Stimulated activated effector memory CD8-positive, alpha-beta T cell treated with anti-CD3 and anti-CD28 coated beads, Interleukin-12 subunit alpha, Interleukin-12 subunit beta, amount 100 ng/mL, for 72 hours (primary cell): ENCODE results near the gene ARID4B.

ENCODE experiments used
- ATAC-seq: fragments of 150-1000 bp; cut with Tn5 transposase; 2 replicates; pipeline ENCODE4 v1.10.0; 2021
- DNase-seq, 2 donors: peaks; one replicate each; pipeline ENCODE4 v3.0.0; 2021 to 2022; ENCODE audit warnings: low spot score in 2 of 2
- H3K27ac Mint-ChIP-seq: one replicate; pipeline ENCODE4 v1.8.0; 2022; ENCODE audit warnings: mild to moderate bottlenecking, mixed read lengths
- H3K36me3 Mint-ChIP-seq: one replicate; pipeline ENCODE4 v1.8.0; 2022; ENCODE audit warnings: mild to moderate bottlenecking, mixed read lengths
- H3K4me1 Mint-ChIP-seq: one replicate; pipeline ENCODE4 v1.8.0; 2022; ENCODE audit warnings: mixed read lengths
- H3K4me3 Mint-ChIP-seq: one replicate; pipeline ENCODE4 v1.8.0; 2022; ENCODE audit warnings: mild to moderate bottlenecking, mixed read lengths
- H3K9me3 Mint-ChIP-seq: one replicate; pipeline ENCODE4 v1.8.0; 2022; ENCODE audit warnings: mixed read lengths

Gene ARID4B

DNA sequence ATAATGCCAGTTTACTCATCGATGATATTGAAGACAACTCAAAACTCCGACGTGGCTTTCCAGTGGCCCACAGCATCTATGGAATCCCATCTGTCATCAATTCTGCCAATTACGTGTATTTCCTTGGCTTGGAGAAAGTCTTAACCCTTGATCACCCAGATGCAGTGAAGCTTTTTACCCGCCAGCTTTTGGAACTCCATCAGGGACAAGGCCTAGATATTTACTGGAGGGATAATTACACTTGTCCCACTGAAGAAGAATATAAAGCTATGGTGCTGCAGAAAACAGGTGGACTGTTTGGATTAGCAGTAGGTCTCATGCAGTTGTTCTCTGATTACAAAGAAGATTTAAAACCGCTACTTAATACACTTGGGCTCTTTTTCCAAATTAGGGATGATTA lies 14.1 kb upstream of the ARID4B start:
- Mint-ChIP-seq H3K27ac (peak overlapping the region; percentile 60), H3K36me3 (peaks cover 84% of the 10 kb centered on the region)

DNA sequence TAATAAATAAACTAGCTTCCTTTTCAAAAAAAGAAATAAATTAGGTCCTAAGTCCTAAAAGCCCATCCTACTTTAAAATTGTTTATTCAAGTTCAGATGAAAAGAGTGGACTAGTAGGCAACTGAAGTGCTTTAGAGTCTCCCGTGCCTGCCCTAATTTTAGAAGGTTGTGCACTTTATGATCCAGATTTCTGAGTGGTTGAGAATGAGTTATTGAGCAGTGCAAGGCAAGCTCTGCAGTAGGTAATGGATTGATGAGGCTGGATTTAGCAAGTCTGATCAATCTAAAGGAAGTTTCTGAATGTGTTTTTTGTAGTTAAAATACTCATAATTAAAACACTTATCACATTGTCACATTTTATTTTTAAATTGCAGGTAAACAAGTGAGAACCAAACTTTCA lies 13.4 kb upstream of the ARID4B start:
- no peak for ATAC-seq

More for the DNA sequence above, 14.1 kb upstream of the ARID4B start:
- no peak for ATAC-seq
- no peak for DNase-seq
- Mint-ChIP-seq H3K4me1 (peaks cover 2% of the 10 kb centered on the region), H3K9me3 (no peaks in the 10 kb centered on the region), H3K4me3 (no peak overlapping the region)

GRCh38 chr1:235339746-235340145 lies 11.8 kb upstream of the ARID4B start:
- Mint-ChIP-seq H3K4me1 (peaks cover 8% of the 10 kb centered on the region), H3K9me3 (no peaks in the 10 kb centered on the region), H3K27ac (no peak overlapping the region), H3K4me3 (no peak overlapping the region), H3K36me3 (peaks cover 87% of the 10 kb centered on the region)
- ATAC-seq (no peak), DNase-seq (no peak)

More for the DNA sequence above, 13.4 kb upstream of the ARID4B start:
- Mint-ChIP-seq H3K4me1 (peaks cover 8% of the 10 kb centered on the region), H3K9me3 (no peaks in the 10 kb centered on the region), H3K36me3 (peaks cover 89% of the 10 kb centered on the region), H3K4me3 (no peak overlapping the region), H3K27ac (no peak overlapping the region)
- no peak for DNase-seq

DNA sequence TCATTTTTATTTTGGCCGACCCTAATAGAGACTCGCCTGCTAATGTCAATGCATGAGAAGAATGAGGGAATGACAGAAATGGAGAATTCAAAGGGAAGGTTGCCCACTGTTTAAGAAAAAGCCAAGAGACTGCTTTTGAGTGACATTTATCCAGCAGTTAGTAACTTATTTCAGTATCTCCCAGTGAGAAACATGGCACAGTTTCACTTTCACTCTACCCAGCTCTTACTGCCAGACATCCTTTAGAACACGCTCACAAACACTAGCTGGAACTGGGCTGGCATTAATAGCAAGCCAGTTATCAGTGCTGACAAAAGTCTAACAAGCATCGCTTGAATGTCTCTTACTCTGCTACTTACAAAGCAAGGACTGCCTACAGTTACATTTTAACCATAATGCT lies 8.9 kb upstream of the ARID4B start:
- H3K27ac Mint-ChIP-seq, result peak overlapping the region; percentile 86
- no peak for DNase-seq
- H3K4me3 Mint-ChIP-seq, result peak overlapping the region; percentile 61
- H3K36me3 Mint-ChIP-seq, result peaks cover 64% of the 10 kb centered on the region
- peak; percentile 71 for ATAC-seq
- H3K4me1 Mint-ChIP-seq, result peaks cover 20% of the 10 kb centered on the region
- no peaks in the 10 kb centered on the region for H3K9me3 Mint-ChIP-seq

DNA sequence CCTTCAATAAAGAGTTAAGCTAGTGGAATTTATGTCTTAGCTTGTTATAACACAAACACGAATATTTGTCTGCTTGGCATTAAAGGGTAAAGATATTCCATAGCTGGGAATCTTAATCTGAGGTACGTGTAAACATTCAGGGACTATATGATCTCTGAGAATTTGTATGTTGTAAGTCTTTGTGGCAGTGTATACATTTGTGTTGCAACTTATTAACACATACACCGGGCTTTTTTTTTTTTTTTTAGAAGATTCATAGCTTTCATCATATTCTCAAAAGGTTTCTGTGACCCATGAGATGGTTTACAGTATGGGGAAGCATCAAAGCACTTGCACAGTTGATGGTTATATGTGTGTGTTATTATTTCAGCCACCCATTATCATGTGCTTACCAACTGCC lies 3.4 kb upstream of the ARID4B start:
- Mint-ChIP-seq H3K4me3 (no peak overlapping the region), H3K9me3 (no peaks in the 10 kb centered on the region), H3K36me3 (peaks cover 30% of the 10 kb centered on the region), H3K4me1 (peaks cover 27% of the 10 kb centered on the region), H3K27ac (peak overlapping the region; percentile 69)
- ATAC-seq (no peak), DNase-seq (no peak)

DNA sequence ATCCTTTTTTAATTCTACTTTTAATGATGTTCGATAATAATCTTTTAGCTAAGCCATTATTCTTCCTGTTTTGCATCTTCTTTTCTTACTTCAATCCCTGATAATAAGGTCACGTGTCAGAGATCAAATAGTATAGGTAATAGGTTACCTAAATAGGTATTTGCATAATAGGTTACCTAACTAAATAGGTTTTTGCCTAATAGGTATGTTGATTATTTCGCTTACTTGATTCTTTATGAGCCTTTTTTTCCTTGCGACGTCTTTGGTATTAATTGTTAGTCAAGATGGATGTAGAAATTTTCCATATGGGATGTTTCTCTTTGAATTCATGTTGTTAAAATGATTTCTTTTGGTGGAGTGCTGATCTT lies 2.9 kb upstream of the ARID4B start:
- no peaks in the 10 kb centered on the region for H3K9me3 Mint-ChIP-seq
- H3K4me1 Mint-ChIP-seq, result peaks cover 32% of the 10 kb centered on the region
- H3K36me3 Mint-ChIP-seq, result peaks cover 30% of the 10 kb centered on the region
- no peak overlapping the region for H3K4me3 Mint-ChIP-seq
- ATAC-seq (no peak), DNase-seq (no peak)
- peak overlapping the region; percentile 69 for H3K27ac Mint-ChIP-seq

- peak in 1 of 2 donors; percentile 31 for DNase-seq
- peaks cover 36% of the 10 kb centered on the region for H3K36me3 Mint-ChIP-seq
- peak; percentile 54 for ATAC-seq
- no peak overlapping the region for H3K4me3 Mint-ChIP-seq
- H3K9me3 Mint-ChIP-seq, result no peaks in the 10 kb centered on the region
- H3K4me1 Mint-ChIP-seq, result peaks cover 37% of the 10 kb centered on the region
- H3K27ac Mint-ChIP-seq, result no peak overlapping the region
Observed at GRCh38 chr1:235329139-235329902, 1.3 kb upstream of the ARID4B start.

DNA sequence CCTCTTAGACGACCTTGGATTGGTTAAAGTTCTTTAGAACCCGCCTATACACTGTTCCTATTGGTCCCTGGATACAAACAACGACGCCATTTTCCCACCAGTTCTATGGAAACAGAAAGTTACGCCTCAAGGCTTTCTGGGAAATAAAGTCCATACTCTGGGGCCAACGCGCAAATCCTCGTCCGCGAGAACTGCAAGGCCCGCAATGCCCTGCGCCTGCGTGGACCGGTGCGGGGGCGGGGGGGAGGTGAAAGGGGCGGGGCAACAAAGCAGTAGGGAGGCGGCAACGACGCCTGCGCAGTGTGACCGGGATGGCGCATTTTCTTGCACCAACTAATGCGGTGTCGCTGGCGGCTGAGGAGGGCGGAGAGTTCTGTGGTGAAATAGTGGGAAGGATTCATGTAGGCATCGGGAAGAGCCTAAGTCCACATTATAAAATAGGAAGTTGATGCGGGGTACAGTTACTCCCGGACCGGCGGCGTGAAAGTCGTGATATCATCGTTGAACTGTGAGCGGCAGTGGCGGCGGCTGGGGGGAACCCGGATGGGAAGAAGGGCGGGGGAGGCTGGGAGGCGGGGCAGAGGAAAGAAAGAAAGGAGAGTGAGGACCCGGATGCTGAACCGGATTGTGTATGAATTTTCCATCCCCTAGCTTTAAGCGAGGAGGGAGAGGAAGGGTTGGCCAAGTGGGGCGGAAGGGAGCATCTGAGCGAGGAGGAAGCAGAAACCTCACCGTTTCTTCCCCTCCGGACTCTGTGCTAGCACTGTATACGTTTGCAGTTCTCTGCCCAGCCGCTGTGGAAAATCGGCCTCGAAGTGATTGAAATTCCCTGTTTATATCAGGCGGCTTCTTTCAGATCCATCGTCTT lies 526 bp upstream of the ARID4B start, which contains the start of gene GGPS1:
Gene GGPS1 (plus strand): TSS at position 300 of the 868 bp plus-strand sequence. CDS start 6,695 bp downstream, outside the sequence.
- ATAC-seq (peak; percentile 86), DNase-seq (peak; percentile 95 to 98)
- H3K4me3 Mint-ChIP-seq, result no peak within 1 kb of the TSS
- peaks cover 43% of the 10 kb centered on the region for H3K36me3 Mint-ChIP-seq
- no peak within 1 kb of the TSS for H3K27ac Mint-ChIP-seq
- H3K9me3 Mint-ChIP-seq, result no peaks in the 10 kb centered on the region
- H3K4me1 Mint-ChIP-seq, result peaks cover 36% of the 10 kb centered on the region

DNA sequence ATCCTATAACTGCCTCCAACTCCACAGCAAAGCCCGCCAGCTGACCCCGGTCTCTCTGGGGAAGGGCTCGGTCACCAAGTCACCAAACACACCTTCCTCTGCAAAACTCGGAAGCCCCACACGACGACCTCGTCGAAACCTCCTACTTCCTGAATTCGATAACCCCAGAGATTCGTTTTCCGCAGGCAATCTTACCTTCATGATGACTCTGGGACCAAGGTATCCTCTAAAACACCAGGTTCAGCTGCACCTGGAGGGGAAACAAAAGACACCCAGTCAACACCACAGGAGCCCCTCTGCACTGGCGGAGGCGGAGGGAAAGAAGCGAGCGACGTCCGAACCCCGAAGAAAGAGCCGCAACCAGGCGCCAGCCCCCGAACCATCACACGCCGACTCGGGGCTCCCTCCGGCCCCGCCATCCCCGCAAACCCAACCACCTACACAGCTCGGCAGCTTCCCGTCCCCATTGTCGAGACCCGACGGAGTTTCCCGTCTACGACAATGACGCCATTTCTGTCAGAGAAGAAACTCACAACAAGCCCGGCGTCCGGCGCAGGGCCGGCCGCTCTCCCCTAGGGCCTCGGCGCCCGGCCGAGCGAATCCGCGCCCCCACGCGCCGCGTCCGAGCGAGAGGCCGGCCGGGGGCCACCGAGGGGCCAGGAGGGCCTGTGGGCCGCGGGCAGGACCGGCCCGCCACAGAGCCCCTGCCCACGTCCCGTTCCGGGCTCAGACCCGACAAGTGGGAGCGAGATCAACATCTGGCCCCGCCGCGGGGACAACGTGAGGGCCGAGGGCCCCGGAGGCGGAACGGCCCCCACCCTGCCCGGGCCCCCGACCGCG lies 1.0 kb downstream of the ARID4B start:
- Mint-ChIP-seq H3K27ac (no peak overlapping the region), H3K4me3 (no peak overlapping the region), H3K9me3 (no peaks in the 10 kb centered on the region), H3K36me3 (peaks cover 59% of the 10 kb centered on the region), H3K4me1 (peaks cover 40% of the 10 kb centered on the region)
- DNase-seq (peak; percentile 46 to 81), ATAC-seq (peak; percentile 29)

- ATAC-seq, result no peak
- H3K4me3 Mint-ChIP-seq, result no peak overlapping the region
- peaks cover 41% of the 10 kb centered on the region for H3K4me1 Mint-ChIP-seq
Observed at GRCh38 chr1:235325854-235326253, 2.1 kb downstream of the ARID4B start.

DNA sequence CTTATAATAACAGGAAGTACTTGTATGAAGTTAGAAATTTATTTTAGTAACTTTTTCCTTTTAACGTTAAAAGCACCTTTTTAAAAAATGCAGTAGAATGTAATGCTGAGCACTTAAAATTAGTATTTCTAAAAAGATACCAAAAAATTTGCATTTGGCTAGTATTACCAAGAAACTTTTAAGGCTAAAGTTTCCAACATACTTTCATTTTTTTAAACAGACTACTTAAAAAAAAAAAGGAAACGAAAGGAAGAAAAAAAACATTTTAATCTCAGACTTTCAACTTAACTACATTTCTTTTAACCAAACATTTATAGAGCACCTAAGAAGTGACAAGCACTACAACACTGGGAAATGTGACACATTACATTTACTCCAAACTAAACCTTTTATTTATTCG lies 2.8 kb downstream of the ARID4B start:
- ATAC-seq, result no peak
- H3K4me3 Mint-ChIP-seq, result no peak overlapping the region

More at GRCh38 chr1:235325854-235326253, 2.1 kb downstream of the ARID4B start:
- no peaks in the 10 kb centered on the region for H3K9me3 Mint-ChIP-seq
- no peak overlapping the region for H3K27ac Mint-ChIP-seq
- peaks cover 63% of the 10 kb centered on the region for H3K36me3 Mint-ChIP-seq
- no peak for DNase-seq

DNA sequence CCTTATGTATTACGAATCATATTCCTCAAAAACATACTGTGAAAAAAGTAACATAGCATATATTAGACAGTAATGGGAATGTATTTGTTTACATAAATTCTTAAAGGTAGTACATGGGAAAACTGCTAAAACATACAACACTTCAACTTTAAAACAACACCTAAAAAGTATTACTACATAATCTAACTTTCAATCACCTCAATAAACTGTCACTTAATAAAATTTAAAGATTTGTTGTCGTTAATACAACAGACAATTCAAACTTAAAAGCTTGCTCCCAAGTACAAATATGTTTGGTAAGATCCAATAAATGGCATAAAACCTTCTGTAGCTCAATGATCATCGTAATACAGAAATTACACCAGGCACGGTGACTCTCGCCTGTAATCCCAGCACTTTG lies 3.7 kb downstream of the ARID4B start:
- H3K4me1 Mint-ChIP-seq, result peaks cover 48% of the 10 kb centered on the region
- DNase-seq (no peak), ATAC-seq (no peak)
- peak overlapping the region; percentile 48 for H3K27ac Mint-ChIP-seq
- H3K36me3 Mint-ChIP-seq, result peaks cover 78% of the 10 kb centered on the region
- no peaks in the 10 kb centered on the region for H3K9me3 Mint-ChIP-seq
- H3K4me3 Mint-ChIP-seq, result no peak overlapping the region

More for the DNA sequence above, 2.8 kb downstream of the ARID4B start:
- Mint-ChIP-seq H3K36me3 (peaks cover 70% of the 10 kb centered on the region), H3K27ac (no peak overlapping the region), H3K9me3 (no peaks in the 10 kb centered on the region), H3K4me1 (peaks cover 47% of the 10 kb centered on the region)
- DNase-seq, result no peak

DNA sequence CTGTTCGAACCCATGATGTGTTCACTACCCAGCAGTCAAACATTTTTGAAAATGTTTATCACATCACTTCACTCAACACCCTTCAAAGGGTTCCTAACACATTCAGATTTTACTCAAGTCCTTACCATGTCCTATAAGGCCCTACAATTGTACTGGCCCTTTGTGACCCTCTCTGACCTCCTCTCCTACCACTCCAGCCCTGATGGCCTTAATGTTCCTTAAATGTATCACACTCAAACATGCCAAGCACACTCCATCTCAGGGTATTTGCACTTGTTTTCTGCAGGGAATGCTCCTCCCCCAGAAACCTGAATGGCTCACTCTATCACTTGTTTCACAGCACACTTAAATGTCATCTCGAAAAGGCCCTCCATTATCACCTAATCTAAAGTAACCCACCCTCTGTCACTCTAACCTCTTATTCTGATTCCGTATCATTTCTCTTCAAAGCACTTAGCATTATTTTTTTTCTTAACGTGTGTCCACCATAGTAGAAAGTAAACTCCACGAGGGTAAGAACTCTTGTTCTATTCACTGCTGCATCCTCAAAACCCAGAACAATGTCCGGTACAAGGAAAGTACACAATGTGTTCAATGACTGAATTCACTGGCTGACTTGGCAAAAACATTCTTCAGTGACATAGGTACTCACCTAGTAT lies 7.3 kb downstream of the ARID4B start:
- H3K4me3 Mint-ChIP-seq, result no peak overlapping the region
- no peaks in the 10 kb centered on the region for H3K9me3 Mint-ChIP-seq
- ATAC-seq (peak; percentile 25), DNase-seq (peak in 1 of 2 donors; percentile 45)
- H3K4me1 Mint-ChIP-seq, result peaks cover 59% of the 10 kb centered on the region
- H3K27ac Mint-ChIP-seq, result peak overlapping the region; percentile 32
- H3K36me3 Mint-ChIP-seq, result peaks cover 90% of the 10 kb centered on the region

DNA sequence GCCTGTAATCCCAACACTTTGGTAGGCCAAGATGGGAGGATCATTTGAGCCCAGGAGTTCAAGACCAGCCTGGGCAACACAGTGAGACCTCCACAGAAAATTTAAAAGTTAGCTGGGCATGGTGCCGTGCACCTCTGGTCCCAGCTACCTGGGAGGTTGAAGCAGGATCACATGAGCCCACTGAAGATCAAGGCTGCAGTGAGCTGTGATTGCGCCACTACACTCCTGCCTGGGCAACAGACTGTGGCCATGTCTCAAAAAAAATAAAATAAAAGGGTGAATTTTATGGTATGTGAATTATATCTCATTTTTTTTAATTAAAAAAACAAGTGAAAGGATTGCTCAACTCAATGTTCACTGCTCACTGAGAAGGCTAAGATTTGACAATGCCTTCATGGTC lies 8.7 kb downstream of the ARID4B start:
- ATAC-seq (no peak), DNase-seq (no peak)
- Mint-ChIP-seq H3K9me3 (no peaks in the 10 kb centered on the region), H3K4me1 (peaks cover 62% of the 10 kb centered on the region), H3K36me3 (peaks cover 76% of the 10 kb centered on the region), H3K4me3 (no peak overlapping the region), H3K27ac (peak overlapping the region; percentile 74)
